GM18867 (cell line): ENCODE measurements around the gene ADK.
A peak's percentile ranks its signal among the peaks of the same experiment; 100 is the strongest.
"Not testable (repeated sequence)": the region's sequence is repeated elsewhere in the genome, so short reads cannot be mapped to it uniquely, and the experiment has no call there.

Source experiments
- ATAC-seq: cut with Tn5 transposase; IDR thresholded peaks from one replicate; pipeline ENCODE4 v1.9.1; 2021; ENCODE audit warnings: mild to moderate bottlenecking, moderate library complexity; ENCODE audit not compliant: unreplicated experiment

Gene ADK

DNA sequence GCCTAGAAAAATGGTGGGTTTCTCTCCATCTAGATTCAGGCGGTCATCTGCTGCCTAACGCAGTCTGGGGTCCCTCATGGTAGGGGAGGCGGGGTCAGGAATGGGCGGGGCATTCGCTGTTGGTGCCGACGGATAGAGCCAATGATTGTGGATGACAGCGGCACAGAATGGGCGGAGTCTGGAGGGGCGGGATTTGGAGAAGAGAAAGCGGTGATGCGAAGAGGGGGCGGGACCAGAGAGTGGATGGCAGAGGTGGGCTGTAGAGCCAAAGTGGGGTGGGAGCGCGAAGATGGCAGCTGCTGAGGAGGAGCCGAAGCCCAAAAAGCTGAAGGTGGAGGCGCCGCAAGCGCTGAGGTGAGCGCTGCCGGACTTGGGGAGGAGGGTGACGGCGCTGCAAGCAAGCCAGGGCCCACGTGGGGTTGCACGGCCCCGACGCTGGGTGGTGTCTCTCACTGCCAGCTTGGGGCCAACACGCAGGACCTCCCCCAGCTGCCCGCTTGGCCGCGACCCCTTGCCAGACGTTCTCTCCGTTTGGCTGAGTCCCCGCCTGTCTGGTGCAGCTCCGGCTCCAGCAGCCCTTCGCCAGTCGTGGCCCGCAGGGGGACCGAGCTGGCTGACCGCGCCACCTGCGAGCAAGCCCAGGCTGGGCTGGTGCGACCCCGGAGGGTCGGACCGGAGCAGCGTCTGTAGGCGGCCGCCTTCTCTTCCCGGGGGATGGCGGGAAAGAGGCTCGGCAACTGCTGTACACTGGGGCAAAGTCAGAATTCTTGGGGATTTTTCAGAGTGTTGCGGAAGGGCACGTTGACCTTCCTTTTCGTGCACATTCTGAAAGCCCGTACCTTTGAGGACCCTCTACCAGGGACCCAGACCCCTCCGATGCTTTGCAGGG is at the start of gene ADK:
ADK (plus strand) TSS at position 232 of the 889 bp plus-strand sequence; CDS start at position 290, 58 bp downstream.
- peak; percentile 87 for ATAC-seq

DNA sequence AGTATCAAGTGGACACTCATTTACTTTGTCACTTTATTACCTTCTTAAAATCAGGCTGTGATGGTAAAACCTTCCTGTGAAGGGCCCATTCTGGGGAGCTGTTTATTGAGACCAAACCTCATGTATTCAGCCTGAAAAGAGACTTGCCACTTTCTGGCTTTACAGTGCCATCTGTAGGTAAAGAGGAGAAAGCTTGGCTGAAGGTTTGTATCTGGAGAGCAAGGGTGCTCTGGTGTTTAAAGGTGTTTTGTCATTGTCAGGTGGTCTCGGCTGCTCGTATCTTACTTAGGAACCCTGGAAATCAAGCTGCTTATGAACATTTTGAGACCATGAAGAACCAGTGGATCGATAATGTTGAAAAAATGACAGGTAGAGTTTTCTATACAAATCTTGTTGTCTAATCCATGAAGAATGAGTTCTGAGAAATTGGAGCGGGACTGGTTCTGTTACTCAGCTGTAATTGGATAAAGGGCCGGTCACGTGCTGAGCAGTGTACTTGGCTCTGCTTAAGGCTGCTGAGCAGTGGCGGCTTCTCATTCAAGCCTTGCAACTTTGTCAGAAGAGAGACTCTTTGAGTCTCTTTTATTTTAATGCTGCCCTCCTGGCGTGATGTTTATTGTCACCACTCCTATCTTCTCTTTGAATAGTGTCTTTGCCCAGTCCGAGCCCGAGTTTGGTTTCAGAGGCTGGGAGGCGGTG is 47.3 kb upstream of the ADK start:
- no peak for ATAC-seq

DNA sequence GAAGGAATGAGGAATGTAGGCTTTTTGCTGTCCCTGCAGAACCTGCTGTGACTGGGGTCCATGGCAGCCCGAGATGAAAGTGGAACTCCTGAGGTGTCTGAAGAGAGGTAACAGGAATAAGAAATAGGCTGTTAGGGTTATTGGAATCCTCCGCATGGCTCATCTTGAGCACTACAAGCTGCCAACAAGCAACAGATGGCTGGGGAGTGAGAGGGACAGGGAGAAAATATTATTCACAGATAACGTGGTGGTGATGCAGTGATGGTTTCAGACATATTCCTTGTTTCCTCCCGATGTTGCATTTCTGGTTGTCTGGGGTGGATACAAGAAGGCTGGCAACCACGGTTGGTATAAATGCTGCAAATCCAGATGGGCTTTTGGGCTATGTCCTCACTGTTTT is 46.5 kb upstream of the ADK start:
- no peak for ATAC-seq

DNA sequence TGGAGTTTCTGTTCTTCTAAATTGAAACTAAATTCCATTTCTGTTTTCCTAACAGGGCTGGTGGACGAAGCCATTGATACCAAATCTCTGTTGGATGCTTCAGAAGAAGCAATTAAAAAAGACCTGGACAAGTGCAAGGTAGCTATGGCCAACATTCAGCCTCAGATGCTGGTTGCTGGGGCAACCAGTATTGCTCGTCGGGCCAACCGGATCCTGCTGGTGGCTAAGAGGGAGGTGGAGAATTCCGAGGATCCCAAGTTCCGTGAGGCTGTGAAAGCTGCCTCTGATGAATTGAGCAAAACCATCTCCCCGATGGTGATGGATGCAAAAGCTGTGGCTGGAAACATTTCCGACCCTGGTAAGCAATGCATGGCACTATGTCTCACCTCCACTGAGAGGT is 46.0 kb upstream of the ADK start:
- ATAC-seq, result no peak

DNA sequence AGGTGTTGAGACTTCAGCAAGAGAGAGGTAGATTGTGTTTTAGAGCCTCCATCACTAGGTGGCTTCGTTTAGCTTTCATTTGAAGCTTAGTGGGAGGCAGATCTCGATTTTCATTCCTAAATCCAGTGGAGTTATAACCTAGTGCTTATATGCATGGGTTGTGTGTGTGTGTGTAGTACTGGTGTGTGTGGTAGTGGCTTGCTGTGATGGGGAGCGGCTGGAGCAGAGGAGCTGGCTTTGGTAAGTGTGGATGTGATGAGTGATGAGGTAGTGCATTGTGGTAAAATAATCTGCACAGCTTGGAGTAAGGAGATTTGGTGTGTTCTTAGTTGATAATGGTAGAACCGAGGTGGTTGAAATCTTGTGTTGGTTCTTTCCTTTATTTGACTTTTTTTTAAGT is 43.6 kb upstream of the ADK start:
- no peak for ATAC-seq

DNA sequence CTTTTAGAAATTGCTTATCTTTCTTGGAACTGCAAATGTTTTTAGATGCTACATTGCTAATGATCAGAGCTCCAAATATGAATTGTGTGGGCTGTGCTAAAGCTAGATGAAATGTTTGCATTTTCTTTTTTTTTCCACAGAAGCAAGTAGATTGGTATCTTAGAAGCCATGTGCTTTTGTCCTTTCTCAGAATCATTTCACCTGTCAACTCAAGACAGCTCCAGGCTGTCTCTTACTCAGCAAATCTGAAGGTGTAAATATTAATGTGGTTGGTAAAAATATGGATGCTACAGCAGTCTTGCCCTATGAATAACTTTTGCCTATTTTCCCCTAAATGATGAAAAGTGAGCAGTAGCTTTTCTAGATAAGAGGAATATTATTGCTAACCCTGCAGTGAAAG is 41.6 kb upstream of the ADK start:
- no peak for ATAC-seq

DNA sequence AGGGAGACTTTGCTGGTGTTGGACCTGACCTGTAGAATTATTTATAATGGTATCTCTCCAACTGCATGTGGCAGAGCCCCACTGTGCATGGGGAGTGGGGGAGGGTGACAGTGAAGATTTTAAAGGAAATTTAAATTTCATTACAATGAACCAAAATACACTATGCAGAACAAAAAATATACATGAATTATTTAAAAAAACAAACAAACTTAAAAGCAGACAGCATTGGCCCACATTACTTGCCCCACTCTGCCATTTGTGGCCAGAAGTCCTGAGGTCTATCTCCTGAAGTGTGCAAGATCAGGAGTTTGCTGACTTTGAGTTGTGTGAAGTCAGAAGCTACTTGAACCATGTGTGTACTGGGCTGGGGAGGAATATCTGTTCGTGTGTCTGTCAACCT is 40.9 kb upstream of the ADK start:
- no peak for ATAC-seq

DNA sequence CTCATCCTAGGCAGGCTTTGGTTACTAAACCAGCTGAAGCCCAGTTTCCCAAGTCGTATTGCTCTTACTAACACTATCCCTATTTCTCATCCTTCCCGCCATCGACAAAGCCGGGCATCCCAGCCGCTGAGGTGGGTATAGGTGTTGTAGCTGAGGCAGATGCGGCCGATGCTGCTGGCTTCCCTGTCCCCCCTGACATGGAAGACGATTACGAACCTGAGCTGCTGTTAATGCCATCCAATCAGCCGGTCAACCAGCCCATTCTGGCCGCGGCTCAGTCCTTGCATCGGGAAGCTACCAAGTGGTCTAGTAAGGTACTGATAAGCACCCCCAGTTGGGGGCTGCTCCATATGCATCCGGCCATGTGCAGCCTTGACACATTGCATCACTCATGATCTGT is 39.2 kb upstream of the ADK start:
- ATAC-seq, result no peak

DNA sequence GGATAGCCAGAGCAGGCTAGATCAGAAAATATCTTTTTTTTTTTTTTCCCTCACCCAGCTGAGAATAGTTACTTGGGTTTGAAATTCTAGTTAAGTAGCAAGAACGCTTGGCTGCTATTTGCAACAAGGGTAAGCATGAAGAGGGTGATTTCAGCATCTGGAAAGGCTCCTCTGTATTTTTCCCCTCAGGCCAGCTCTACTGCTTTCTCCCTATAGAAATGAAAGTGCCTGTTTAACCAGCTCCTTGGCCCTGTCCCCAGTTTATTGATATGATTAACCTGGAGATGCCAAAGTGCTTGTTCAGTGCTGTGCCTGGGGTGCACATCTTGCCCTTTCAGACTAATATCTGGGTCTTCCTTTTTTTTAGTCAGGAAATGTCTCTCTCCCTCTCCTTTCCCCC is 37.5 kb upstream of the ADK start:
- ATAC-seq, result no peak

DNA sequence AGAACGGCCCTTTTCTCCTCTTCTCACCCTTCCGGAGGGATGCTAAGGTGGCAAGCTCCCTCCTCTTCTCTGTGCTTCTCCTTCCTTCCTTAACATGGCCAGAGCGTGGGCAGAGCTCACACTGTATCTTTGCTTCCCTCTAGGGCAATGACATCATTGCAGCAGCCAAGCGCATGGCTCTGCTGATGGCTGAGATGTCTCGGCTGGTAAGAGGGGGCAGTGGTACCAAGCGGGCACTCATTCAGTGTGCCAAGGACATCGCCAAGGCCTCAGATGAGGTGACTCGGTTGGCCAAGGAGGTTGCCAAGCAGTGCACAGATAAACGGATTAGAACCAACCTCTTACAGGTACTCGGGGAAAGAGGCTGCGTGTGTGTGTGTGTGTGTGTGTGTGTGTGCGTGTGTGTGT is 37.0 kb upstream of the ADK start:
- ATAC-seq, result no peak

DNA sequence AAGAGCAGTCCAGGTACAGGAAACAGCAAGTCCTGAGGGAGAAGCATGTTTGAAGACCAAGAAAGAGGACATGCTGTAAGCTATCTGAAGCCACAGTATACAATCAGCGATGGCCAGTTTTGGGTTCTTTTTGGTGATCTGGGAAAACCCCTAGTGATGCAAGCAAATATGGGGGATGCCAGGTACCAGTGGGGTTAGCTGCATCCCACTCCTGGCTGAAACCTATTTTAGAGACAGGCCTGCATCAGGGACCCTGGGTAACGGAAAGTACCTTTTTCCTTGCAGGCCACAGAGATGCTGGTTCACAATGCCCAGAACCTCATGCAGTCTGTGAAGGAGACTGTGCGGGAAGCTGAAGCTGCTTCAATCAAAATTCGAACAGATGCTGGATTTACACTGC is 33.3 kb upstream of the ADK start:
- ATAC-seq, result no peak

DNA sequence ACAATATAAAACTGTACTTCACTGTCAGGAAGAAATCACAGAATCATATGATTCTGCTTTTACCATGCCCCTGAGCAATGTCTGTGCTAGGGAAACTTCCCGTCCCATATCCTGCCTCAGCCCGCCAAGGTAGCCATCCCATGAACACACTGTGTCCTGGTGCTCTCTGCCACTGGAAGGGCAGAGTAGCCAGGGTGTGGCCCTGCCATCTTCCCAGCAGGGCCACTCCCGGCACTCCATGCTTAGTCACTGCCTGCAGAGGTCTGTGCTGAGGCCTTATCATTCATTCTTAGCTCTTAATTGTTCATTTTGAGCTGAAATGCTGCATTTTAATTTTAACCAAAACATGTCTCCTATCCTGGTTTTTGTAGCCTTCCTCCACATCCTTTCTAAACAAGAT is 32.2 kb upstream of the ADK start:
- no peak for ATAC-seq

DNA sequence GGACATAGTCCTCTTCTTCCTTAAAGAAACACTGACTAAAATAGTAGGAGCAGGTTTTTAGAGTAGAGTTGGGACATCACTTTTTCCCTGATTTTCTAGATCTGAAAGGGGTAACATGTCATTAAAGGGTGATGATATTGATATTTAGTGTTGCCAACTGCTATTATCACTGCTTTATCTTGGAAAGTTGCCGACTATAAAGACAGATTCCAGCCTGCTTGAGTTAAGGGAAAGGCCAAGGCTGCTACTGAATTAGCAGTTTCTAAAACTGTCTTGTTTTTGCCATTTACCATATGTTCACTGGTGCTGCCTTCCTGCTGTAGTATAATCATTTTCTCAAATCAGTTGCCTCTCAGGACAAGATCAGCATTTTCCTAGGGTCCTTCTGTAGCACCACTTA is 30.1 kb upstream of the ADK start:
- ATAC-seq, result no peak

DNA sequence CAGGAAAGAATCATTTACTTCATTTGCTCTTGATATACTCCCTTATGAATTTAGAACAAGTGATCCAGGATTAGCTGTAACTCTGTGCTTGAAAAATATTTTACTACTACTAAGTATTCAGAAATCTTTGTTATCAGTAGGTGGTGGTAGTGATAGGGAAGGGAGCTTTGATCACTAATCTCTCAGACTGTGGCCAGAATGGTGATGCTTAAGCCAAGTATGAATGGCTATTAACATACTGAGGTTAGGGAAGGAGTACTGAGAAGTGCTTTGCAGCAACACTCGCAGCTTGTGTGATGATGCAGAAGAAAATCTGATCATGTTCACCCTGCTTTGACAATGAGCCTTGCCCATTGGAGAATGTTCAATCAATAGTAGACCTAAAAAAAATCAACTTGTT is 29.7 kb upstream of the ADK start:
- no peak for ATAC-seq

DNA sequence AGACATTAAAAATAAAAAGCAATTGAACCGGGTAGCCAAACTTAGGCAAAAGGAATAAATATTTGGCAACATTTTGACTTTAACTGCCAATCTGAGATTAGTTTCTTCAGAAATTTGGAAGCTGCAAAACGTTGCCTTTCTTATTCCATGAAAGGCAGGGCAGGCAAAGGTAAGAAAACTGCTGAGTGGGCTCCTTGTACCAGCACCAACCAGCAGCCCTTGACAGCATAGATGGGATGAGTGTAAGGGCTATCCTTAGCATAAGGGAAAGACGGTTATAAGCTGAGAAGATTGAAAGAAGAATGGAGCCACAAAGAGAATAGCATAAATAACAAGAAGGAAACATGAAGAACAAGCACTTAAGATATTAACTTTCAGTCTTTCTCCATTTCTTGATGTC is 29.0 kb upstream of the ADK start:
- no peak for ATAC-seq

DNA sequence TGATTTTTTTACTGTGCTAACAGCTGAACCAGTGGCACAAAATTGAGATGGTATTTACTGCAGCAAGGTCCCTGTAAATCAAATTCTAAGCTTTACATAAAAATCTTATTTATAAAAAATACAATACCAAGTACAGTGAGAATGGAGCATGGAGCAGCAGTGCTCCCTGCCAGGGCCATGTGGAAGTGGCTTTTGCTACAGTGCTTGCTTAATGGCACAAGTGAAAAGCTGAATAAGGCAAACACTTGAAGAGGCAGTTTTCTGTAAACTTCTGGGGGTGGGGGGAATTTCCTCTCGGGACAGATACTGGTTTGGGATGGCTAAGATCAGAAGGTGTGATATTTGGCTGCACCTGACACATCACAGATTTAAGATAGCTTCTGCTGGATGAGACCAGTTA is 27.9 kb upstream of the ADK start:
- no peak for ATAC-seq

DNA sequence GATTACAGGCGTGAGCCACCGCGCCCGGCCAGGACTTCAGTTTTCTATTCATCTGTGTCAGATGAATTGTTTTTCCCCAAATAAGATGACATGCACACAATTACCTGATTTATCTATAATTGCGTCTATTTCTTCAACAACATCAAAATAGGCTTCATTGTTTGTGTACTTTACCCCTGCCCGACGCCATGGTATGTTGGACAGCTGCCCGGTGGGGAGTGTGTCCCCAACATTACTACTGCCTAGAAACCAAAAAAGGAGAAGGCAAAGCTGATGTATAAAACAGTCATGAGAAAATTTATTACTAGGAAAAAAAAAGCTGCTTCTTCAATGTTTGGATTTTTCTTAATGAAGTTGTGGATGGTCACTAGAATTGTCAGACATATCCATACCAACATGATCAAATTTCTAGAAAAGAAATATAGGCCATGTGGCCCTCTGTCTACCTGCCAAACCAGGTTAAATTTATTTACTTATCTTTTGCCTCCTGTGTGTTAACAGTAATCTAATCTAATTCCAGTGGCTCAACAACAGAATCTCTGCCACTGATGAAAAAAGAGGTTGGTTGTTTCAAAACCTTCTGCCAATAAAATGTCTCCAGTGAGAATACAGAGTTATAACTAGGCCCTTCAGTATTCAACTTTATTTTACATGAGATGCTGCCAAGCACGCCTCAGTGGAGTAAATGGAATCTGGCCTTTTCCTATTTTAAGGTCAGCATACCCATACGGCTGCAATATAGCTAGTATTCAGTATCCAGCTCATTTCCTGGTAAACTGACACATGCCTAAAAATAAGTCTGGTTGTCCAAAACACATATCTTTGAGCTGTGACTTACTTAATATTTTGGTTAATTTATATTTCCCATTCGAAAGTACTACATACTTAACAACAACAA is 16.8 kb upstream of the ADK start:
- ATAC-seq, result no peak

DNA sequence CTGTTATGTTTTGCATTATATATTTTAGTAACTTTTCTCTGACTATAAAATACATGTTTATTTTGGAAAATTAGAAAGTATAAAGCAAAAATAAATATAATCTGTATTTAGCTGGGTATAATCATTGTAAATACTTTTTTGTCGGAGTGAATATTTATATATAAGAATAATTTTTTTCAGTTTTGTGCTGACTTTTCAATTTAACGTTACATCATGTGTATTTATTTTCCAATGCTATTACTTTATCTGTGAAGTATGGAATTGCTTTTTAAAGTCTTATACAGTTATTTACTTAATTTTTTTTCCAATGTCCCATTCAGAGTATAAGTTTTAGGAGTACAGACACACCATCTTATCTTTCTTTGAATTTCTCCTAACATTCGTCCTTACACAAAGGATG is 15.6 kb upstream of the ADK start:
- ATAC-seq, result no peak

DNA sequence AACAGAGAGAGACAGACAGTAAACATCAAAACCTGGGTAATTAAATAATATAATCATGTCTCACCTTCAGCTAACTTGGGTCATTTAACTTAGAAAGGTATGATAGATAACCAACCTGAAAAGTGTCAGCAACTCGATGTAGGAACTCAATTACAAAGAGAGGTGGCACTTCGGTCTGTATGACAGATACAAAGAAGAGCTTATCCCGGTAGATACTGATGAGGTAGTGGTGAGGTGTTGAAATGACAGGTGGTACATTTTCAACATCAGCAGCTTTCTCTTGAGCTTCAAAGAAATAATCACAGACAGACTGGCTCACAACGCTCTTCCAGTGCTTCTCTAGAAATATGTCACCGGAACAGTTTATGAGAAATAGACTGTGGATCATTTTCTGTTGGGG is 13.0 kb upstream of the ADK start:
- ATAC-seq, result no peak

DNA sequence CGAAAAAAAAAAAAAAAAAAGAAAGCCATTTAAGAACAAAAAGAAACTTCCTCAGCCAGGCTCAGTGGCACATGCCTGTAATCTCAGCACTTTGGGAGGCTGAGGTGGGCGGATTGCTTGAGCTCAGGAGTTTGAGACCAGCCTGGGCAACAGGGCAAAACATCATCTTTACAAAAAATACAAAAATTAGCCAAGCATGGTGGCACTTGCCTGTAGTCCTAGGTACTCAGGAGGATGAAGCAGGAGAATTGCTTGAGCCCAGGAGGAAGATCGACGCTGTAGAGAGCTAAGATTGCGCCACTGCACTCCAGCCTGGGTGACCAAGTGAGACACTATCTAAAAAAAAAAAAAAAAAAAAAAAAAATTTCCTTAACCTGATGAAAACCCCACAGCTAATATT is 12.4 kb upstream of the ADK start:
- not testable (repeated sequence) for ATAC-seq

DNA sequence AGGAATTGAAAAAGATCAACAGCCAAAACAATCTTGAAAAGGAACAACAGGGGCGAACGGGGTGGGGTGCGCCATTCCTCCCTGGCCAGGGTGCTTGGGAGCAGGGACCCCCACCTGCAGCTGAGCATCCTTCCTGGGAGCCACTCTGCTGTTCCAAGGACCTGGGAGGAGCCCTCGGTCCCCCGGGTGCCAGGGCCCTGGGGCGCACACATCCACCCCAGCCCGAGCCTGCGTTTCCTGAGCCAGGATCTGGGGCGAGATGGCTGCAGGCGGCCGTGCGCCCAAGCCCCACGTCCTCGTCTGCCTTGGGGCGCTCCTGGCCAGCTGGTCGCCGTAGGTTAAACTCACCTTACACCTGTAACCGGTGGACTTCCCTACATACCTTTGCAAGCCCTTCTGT is 11.0 kb upstream of the ADK start:
- ATAC-seq, result no peak
